ENCODE measurements around the gene MYL1. TPM values are rescaled to one million over a fixed set of nuclear protein-coding genes. Genes with fewer than 3 reads are reported as not detected.

Gene MYL1
- polyA plus RNA-seq, 1 experiment = not detected

DNA sequence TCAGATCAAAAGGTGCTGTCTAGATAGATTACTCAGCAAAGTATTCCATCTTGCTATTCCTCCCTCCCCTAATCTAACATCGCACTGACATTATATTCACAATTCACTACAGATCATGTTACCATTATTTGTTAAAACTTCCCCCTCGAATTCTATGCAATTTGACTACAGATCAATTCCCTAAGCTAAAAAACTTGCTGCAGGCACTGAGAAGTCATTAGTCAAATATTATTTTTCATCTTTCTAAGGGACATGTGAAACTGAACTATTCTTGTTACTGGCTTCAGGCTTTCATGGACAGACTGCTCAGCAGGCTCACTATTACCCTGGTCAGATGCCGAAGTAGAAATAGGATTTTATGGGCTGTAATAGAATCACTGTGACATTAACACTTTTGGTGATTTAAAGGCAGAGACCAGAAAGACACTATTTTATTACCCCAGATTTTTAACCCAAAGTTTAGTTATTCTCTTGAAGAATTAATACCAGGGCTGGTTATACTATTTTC, 15.1 kb downstream of the MYL1 start:
- Histone ChIP-seq H3K27ac (ENCODE audit: low read depth, low read length) (no peak overlapping the region), H3K27me3 (ENCODE audit: control insufficient read depth, insufficient read depth, low read length) (no peaks in the 10 kb centered on the region), H3K4me3 (ENCODE audit: low read depth, low read length) (no peak overlapping the region), H3K9me3 (ENCODE audit: control insufficient read depth, insufficient read depth, low read length) (no peaks in the 10 kb centered on the region)
- no peak for DNase-seq (ENCODE audit: low read depth, low spot score)
- POLR2A ChIA-PET = no interaction called here
- no peak for TF ChIP-seq CTCF (IDR thresholded peaks at IDR 0.05; ENCODE audit: low read depth, low read length)
- CTCF ChIA-PET = no interaction called here

- H3K27me3 ChIP-seq (ENCODE audit: control insufficient read depth, insufficient read depth, low read length) = no peaks in the 10 kb centered on the region
- H3K9me3 ChIP-seq (ENCODE audit: control insufficient read depth, insufficient read depth, low read length) = peaks cover 6% of the 10 kb centered on the region; the same call in 1 of the 2 replicates
- DNase-seq (ENCODE audit: low read depth, low spot score) = no peak
- ChIA-PET POLR2A (no interaction called here), CTCF (no interaction called here)
- no peak overlapping the region for H3K27ac ChIP-seq (ENCODE audit: low read depth, low read length)
- TF ChIP-seq CTCF (IDR thresholded peaks at IDR 0.05; ENCODE audit: low read depth, low read length) = no peak
- no peak overlapping the region for H3K4me3 ChIP-seq (ENCODE audit: low read depth, low read length)
Measured at GRCh38 chr2:210288408-210288807, 26.6 kb downstream of the MYL1 start.

DNA sequence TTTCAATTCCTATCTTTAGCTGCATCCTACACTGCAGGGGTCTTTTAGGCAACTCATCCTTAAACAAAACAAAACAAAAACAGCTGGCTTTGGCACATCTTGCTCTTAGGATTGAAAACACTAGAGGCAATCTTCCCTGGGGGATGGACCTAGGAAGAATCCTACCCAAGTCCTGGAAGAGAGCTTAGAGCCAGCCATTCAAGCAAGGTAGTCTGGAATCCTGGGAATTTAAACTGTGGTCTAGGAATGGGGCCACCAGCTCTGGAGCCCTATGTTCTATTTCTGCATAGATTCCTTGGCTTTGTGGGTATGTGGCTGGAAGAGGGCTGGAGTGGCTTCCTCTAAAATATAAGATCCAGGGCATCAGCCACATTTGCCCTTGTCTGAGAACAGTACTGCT, 27.7 kb downstream of the MYL1 start:
- DNase-seq (ENCODE audit: low read depth, low spot score) = no peak

DNA sequence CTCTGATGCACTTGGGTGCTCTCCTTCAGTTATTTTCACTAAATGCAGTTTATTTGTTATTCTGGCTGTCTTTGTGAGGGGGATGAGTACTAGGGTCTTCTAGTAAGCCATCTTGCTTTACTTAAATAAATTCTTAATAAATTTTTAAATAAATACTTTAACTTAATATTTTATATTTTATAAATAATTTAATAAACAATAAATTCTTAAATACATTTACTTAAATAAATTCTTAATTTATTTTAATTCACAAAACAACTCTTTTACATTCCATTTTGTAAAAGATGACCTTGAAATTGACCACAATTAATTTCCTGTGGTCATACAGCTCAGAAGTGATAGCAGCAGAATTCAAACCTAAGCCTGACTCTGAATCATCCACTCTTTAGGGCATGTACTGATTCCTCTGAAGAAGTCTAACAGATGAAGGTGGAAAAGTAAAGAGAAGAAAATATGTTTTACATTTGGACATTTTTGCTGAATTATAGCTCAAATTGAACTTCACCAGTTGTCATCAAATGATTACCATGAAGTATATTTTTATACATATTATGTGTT, 28.8 kb downstream of the MYL1 start:
- no peak for TF ChIP-seq CTCF (IDR thresholded peaks at IDR 0.05; ENCODE audit: low read depth, low read length)
- CTCF ChIA-PET = no interaction called here
- DNase-seq (ENCODE audit: low read depth, low spot score) = no peak
- Histone ChIP-seq H3K4me3 (ENCODE audit: low read depth, low read length) (no peak overlapping the region), H3K9me3 (ENCODE audit: control insufficient read depth, insufficient read depth, low read length) (peaks cover 6% of the 10 kb centered on the region; the same call in 1 of the 2 replicates), H3K27ac (ENCODE audit: low read depth, low read length) (no peak overlapping the region), H3K27me3 (ENCODE audit: control insufficient read depth, insufficient read depth, low read length) (no peaks in the 10 kb centered on the region)
- POLR2A ChIA-PET = no interaction called here

More for the DNA sequence above, 27.7 kb downstream of the MYL1 start:
- ChIA-PET POLR2A (no interaction called here), CTCF (no interaction called here)
- TF ChIP-seq CTCF (IDR thresholded peaks at IDR 0.05; ENCODE audit: low read depth, low read length) = no peak
- Histone ChIP-seq H3K4me3 (ENCODE audit: low read depth, low read length) (no peak overlapping the region), H3K27ac (ENCODE audit: low read depth, low read length) (no peak overlapping the region), H3K27me3 (ENCODE audit: control insufficient read depth, insufficient read depth, low read length) (no peaks in the 10 kb centered on the region), H3K9me3 (ENCODE audit: control insufficient read depth, insufficient read depth, low read length) (peaks cover 6% of the 10 kb centered on the region; the same call in 1 of the 2 replicates)

DNA sequence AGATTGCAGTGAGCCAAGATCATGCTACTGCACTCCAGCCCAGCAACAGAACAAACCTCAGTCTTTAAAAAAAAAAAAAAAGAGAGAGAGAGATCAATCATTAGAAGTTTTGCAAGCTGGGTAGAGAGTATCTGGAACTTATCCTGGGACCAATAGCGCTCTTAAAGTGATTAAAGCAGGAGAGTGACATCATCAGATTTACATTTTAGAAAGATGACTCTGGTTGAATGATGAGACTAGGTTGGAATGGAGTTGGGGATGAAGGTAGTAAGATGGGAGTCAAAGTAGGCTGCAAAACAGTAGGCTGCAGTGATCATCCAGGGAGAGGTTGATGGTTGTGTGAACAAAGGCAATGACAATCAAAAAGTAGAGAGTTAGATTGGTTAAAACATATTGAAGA, 37.8 kb downstream of the MYL1 start:
- H3K4me3 ChIP-seq (ENCODE audit: low read depth, low read length) = no peak overlapping the region
- H3K9me3 ChIP-seq (ENCODE audit: control insufficient read depth, insufficient read depth, low read length) = no peaks in the 10 kb centered on the region
- no peak overlapping the region for H3K27ac ChIP-seq (ENCODE audit: low read depth, low read length)
- CTCF ChIA-PET = no interaction called here
- no peak for DNase-seq (ENCODE audit: low read depth, low spot score)
- no peaks in the 10 kb centered on the region for H3K27me3 ChIP-seq (ENCODE audit: control insufficient read depth, insufficient read depth, low read length)
- no peak for TF ChIP-seq CTCF (IDR thresholded peaks at IDR 0.05; ENCODE audit: low read depth, low read length)
- POLR2A ChIA-PET = no interaction called here

All from AG04450 (cell line).